Measurements from ENCODE around the gene IQSEC2.

IQSEC2 gene

DNA sequence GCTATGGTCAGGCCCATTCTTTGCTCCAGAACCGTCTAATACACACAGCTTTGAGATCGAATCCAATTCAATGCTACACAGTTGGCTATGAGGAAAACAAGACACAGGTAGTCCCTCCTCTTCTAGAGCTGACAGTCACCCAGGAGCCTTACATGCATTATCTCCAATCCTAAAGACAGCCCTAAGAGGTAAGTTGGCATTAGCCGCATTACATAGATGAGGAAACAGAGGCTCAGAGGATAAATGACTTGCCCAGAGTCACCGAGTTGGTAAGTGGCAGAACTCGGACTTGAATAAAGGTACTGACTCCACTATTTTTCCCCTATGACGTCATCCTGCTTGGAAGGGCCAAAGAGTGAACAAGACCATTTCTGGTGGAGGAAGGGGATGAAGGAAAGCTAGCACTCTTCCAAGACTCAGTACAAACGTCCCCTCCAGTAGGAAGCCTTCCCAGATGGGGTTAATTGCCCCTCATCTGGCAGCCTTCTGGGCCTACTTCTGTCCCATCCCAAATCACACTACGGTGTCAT is 8.5 kb downstream of the IQSEC2 start:
- no peak for DNase-seq

- no peak for DNase-seq
Observed at GRCh38 chrX:53269536-53270107, 11.8 kb downstream of the IQSEC2 start.

DNA sequence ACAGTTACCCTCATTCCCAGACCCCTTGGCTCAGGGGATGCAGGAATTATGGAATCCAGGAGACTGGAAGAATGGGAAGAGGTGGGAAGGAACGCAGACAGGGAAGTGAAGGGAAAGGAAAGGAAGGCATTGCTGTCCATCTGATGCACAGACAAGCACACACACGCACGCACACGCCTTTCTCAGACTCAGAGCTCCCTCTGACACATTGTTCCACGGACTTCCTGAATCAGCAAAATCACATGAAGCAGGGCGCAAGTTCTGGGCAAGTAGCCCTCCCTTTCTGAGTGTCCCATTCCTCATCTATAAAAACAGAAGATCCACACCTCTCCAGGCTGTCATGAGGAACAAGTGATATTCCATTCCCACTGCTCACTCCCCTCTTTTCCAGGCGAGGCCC is 13.2 kb downstream of the IQSEC2 start:
- no peak for DNase-seq

GRCh38 chrX:53266914-53267313 is 14.5 kb downstream of the IQSEC2 start:
- DNase-seq: no peak

DNA sequence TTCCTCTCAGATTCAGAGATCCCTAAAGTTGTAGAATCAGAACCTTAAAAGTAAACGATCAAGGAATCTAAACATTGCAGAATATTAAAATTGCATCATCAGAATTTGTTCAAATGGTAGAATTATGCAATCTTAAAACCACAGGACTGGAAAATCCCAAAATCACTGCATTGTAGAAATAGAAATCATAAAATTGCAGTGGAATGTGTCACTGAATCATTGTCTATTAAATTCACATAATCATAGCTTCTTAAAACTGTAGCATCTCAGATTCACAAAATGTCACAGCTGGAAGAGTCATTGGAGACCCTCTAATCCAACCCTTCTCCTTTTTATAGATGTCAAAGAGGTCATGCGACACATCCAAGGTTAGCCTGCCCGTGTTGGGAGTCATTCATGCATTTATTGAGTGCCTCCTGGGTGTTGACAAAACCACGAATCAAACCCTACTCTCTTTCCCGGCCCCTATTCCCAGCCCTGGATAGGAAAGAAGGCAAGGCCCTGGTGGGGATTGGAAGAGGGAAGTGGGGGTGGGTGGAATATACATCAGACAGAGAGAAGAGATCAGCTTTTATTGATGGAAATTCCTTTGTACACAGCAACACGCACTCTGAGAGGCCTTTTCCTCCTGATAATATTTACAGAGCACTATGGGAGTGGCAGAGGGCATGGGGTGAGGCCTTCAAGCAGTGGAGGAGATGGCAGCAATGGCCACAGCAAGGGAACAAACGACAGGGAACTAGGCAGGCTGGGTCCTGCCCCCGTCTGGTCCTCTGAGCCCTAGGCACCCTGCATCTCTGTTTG is 15.4 kb downstream of the IQSEC2 start:
- DNase-seq: no peak

- no peak for DNase-seq
Observed at GRCh38 chrX:53263597-53264094, 17.7 kb downstream of the IQSEC2 start.

DNA sequence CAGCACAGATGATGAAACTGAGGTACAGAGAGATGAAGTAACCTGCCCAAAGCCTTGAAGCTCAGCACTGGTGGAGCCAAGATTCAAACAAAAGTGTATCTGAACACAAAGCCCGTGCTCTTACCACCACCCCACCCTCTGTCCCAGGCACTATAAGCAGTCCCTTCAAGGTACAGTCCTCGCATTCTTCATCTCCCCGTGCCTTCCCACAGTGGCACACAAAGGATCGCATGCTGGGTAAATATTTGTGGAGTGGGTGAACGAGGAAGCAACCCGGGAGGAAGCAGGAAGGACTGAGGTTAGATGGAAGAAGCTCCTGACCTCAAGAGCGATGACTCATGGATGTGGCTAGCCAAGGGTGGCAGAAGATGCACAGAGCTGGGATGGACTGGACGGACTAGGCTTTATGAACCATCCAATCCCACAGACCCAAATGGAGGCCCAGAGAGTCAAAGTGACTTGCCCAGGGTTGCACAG is 18.4 kb downstream of the IQSEC2 start:
- no peak for DNase-seq

GRCh38 chrX:53262189-53262917 is 19.0 kb downstream of the IQSEC2 start:
- DNase-seq: peak in 6 of 56 donors; percentile 1 to 37 (median 8)

GRCh38 chrX:53261355-53261972 is 19.9 kb downstream of the IQSEC2 start:
- peak in 5 of 56 donors; percentile 3 to 30 (median 13) for DNase-seq

DNA sequence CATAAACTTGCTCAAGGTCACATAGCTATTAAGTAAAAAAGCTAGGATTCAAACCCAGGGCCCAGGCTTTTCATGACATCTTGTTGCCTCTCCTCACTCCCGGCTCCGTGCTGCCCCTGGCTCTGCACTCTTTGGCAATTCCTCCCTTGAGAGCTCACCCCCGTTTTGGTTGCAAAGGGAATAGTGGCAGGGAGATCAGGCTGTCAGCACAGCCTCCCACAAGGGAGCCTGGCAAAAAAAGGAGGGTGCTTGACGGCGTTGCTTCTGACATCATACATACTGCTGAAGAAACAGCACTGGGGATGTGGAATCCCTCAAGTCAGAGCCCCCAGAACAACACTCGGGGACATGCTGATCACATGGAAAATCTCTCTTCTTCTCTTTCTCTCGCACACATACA is 20.5 kb downstream of the IQSEC2 start:
- no peak for DNase-seq

DNA sequence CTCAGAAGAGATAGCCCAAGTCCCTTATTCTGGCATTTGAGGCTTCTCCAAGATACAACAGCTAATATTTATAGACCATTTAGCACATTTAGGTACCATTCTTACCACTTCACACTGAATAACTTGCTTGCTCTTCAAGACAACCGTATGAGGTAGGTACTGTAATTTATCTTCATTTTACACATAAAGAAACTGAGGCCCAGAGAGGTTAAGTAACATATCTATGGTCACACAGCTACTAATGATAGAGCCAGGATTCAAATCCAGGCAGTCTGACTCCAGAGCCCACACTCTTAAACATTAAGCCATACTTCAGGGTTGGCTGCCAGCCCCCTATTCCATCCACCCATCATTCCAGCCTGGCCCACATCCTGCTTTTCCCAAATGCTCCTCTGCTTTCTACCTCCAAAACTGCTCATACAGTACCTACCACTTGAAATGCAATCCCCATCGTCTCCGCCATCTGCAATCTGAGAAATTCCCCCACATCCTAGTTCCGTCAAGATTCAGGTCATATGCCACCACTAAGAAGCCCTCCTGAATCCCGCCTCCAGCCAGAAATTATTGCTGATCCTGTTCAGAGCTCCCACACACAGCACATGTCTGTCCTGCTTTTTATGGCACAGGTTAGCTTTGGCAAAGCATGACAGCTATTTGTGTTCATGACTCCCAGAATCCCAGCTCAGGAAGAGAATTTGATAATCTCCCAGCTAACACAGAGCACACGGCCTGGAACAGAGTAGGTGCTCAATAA is 23.5 kb downstream of the IQSEC2 start:
- no peak for DNase-seq

- DNase-seq: no peak
Observed at GRCh38 chrX:53257166-53257565, 24.2 kb downstream of the IQSEC2 start.

- DNase-seq: peak in 5 of 56 donors; percentile 2 to 13 (median 8)
Observed at GRCh38 chrX:53256446-53257041, 24.8 kb downstream of the IQSEC2 start.

DNA sequence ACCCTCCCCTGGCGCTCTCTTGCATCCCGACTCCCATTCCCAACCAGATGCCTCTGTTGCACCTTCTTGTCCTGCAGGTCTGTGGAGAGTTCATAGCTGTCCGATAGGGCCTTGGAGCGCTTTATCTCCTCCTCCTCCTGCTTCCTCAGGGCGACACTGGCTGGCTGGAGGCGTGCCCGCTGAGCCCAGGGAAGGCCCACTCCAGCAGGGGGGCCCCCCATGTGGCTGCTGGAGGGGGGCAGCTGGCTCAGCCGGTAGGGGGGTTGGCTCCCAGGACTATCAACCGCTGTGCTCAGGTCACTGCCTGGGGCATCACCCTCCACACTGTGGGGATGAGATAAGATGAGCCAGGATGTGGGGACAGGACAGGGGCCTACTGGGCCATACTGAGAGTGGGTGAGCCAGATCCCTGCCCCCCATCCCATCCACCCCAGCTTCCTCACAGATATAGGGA is 25.6 kb downstream of the IQSEC2 start:
- DNase-seq: no peak

DNA sequence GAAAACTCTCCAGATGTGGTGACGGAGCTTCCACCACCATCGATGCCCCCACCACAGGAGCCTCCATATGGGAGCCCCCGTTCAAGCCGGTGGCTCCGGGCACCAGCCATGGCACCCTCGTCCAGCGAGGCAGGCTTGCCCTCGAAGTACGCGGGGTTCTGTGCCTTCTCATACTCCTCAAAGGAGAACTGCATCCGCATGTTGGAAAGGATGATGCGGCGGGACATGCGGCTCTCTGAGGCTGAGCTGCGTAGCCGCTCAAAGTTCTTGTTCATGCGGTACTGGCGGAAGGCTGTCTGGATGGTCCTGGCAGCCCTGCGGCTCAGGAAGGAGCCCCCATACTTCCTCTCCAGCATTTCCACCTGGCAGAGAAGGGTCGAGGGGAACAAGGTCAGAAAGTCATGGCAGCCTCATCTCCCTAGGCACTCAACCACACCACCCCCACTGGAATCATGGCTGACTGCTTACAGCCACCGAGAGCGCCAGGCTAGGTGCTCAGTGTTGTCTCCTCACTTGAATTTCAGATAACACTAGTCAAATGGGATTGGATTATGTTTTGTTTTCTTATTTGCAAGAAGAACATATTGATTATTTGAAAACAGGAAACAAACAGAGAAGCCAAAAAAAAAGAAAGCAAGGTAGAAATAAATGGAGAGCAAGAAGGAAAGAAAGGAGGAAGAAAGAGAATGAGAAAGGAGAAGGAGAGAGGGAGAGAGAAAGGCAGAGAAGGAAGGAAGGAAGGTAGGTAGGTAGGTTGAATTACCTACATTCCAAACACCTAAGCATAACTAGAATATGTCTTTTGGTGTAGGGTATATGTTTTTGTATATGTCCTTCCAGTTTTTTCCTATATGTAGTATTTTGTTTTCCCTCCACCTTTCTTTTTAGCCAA is 26.6 kb downstream of the IQSEC2 start:
- no peak for DNase-seq

DNA sequence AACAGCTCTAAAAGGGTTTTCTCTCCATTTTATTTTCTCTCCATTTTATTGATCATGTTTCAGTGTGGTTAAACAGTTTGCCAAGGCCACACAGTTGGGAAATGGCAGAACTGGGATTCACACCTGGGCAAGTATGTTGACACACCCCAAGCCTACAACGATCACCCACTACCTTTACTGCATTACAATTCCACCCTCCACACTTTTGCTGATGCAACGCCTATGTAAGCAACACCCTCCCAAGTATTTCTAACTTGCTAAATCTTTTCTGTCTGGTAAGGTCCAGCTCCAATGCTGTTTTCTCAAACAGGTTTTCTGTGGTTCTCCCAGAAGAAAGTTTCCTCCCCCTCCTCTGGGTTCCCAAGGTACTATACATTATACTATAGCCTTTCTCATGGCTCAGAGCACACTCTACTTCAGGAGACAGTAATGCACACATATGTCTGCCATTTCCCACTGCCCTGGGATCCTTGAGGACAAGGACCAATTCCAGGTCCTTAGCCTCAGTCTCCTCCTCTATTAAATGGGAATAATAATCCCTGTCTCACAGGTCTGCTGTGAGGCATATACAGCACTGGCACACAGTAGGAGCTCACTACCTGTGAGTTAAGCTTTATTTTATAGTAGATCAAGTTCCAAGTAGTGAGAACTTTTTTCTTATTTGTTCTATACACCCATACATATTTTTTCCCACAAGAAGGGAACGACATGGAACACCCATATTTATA is 27.9 kb downstream of the IQSEC2 start:
- DNase-seq: no peak

DNA sequence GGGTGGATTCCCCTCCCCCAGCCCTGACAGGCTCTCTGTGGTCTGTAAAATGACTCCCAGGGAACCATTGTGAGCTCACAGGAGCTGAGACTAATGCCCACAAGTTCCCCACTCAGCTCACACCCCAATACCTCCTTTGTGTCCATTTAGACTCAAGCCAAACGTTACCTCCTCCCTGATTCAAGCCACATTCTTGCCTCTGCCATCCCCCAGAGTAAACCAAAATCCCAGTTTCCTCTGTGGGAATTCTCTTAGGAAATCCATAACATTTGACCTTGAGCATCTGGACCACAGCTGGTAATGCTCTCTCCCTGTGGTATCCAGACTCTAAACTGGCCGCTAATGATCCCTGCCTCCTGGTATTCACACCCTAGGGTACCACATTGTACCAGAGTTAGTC is 30.1 kb downstream of the IQSEC2 start:
- DNase-seq: no peak

GRCh38 chrX:53250556-53250955 is 30.8 kb downstream of the IQSEC2 start:
- no peak for DNase-seq

Measured in amygdala (tissue), 56 donors.